Neural crest cell (in vitro differentiated cells): ENCODE results near the gene GRPEL1. TPM values are rescaled to one million over a fixed set of nuclear protein-coding genes. Genes with fewer than 3 reads are reported as not detected.

Source experiments
- DNase-seq: peaks from one replicate; pipeline ENCODE4 v3.0.0; 2021; ENCODE audit warnings: low read depth, mixed read lengths, low spot score
- H3K27ac Mint-ChIP-seq: one replicate; pipeline ENCODE4 v1.8.0; 2021; ENCODE audit warnings: mild to moderate bottlenecking, mixed read lengths; ENCODE audit not compliant: unreplicated experiment
- H3K27me3 Mint-ChIP-seq: 2 replicates; pipeline ENCODE4 v1.8.0; 2021; ENCODE audit warnings: low read depth, mild to moderate bottlenecking, mixed read lengths
- H3K36me3 Mint-ChIP-seq: 2 replicates; pipeline ENCODE4 v1.8.0; 2021; ENCODE audit warnings: low read depth, mild to moderate bottlenecking, mixed read lengths
- H3K4me1 Mint-ChIP-seq: 2 replicates; pipeline ENCODE4 v1.8.0; 2021; ENCODE audit warnings: mixed read lengths
- H3K4me3 Mint-ChIP-seq: one replicate; pipeline ENCODE4 v1.8.0; 2021; ENCODE audit warnings: mild to moderate bottlenecking, mixed read lengths
- H3K9me3 Mint-ChIP-seq: 2 replicates; pipeline ENCODE4 v1.8.0; 2021; ENCODE audit warnings: mixed read lengths
- total RNA-seq: library from RNA; stranded (reverse); gene quantifications from 2 replicates; pipeline ENCODE4 v1.2.1, GENCODE V29; 2021
- TF ChIP-seq, protein P1 (sequence below): fragments of 200-600 bp; sonication (generic); conservative IDR thresholded peaks from 2 replicates; pipeline ENCODE4 v1.5.0; 2021; ENCODE audit warnings: antibody characterized with exemption, mild to moderate bottlenecking

The GRPEL1 gene
- total RNA-seq, 1 donor from 2014 or later, result 28.2 TPM

DNA sequence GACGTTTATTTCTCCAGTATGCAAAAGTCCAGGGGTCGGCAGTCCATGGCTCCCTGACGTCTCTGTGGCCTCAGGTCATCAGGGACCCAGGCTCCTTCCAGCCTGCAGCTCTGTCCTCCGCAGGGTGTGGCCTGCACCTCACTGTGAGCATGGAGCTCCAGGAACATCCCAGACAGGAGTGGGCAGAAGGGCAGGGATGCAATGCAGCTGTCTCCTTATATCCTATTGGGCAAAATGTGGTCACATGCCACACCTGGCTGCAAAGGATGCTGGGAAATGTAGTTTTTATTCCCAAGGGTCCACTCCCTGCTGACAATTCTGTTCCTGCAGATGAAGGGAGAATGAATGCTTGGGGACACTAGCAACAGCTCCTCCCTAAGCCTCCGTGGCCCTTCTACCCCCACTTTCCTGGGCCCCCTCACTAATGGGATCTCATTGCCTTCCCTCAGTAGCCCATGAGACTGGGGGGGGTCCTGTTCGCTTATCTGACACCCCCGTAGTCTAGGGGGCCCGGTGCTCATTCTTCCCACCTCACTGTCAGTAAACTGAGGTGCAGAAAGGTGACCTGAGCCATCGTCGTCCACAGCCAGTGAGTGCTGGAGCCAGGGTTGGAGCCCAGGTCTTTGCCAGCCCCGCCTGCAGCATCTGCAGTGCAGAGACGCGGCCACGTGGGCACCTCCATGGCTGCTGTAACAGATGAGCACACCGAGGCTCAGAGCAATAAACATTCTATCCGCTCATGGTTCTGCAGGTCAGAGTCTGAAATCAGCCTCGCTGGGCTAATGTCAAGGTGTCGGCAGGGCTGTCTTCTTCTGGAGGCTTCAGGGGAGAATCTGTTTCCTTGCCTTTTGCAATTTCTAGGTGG is 5.9 kb upstream of the GRPEL1 start:
- TF ChIP-seq, protein P1, sequence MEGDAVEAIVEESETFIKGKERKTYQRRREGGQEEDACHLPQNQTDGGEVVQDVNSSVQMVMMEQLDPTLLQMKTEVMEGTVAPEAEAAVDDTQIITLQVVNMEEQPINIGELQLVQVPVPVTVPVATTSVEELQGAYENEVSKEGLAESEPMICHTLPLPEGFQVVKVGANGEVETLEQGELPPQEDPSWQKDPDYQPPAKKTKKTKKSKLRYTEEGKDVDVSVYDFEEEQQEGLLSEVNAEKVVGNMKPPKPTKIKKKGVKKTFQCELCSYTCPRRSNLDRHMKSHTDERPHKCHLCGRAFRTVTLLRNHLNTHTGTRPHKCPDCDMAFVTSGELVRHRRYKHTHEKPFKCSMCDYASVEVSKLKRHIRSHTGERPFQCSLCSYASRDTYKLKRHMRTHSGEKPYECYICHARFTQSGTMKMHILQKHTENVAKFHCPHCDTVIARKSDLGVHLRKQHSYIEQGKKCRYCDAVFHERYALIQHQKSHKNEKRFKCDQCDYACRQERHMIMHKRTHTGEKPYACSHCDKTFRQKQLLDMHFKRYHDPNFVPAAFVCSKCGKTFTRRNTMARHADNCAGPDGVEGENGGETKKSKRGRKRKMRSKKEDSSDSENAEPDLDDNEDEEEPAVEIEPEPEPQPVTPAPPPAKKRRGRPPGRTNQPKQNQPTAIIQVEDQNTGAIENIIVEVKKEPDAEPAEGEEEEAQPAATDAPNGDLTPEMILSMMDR, result no peak
- no peak overlapping the region for H3K27ac Mint-ChIP-seq
- peak overlapping the region; percentile 57 for H3K4me3 Mint-ChIP-seq
- H3K36me3 Mint-ChIP-seq, result no peaks in the 10 kb centered on the region
- H3K9me3 Mint-ChIP-seq, result no peaks in the 10 kb centered on the region
- peaks cover 24% of the 10 kb centered on the region for H3K27me3 Mint-ChIP-seq
- H3K4me1 Mint-ChIP-seq, result peaks cover 10% of the 10 kb centered on the region
- DNase-seq, result peak; percentile 33

DNA sequence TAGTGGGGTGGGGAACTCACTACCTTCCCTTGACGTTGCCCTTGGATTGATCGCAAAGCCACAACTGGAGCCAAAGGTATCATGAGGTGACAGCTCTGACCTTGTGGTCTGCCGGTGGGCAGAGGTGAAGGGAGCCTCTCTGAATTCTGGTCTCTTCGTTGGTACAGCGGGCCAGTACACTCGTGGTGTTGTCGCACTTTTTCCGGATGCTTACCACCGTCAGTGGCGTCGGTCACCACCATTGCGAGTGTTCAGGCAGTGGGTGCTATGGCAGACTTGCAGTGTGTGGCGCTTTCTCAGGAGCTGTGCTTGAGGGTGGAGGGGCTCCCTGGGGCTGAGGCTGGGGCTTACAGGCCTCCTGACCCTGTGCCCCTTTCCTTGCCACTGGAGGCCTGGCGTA is 5.2 kb upstream of the GRPEL1 start:
- Mint-ChIP-seq H3K4me1 (peaks cover 15% of the 10 kb centered on the region), H3K4me3 (no peak overlapping the region), H3K27me3 (peaks cover 24% of the 10 kb centered on the region), H3K36me3 (peaks cover under 1% of the 10 kb centered on the region), H3K9me3 (no peaks in the 10 kb centered on the region), H3K27ac (no peak overlapping the region)
- TF ChIP-seq, protein P1, result no peak
- DNase-seq, result no peak

DNA sequence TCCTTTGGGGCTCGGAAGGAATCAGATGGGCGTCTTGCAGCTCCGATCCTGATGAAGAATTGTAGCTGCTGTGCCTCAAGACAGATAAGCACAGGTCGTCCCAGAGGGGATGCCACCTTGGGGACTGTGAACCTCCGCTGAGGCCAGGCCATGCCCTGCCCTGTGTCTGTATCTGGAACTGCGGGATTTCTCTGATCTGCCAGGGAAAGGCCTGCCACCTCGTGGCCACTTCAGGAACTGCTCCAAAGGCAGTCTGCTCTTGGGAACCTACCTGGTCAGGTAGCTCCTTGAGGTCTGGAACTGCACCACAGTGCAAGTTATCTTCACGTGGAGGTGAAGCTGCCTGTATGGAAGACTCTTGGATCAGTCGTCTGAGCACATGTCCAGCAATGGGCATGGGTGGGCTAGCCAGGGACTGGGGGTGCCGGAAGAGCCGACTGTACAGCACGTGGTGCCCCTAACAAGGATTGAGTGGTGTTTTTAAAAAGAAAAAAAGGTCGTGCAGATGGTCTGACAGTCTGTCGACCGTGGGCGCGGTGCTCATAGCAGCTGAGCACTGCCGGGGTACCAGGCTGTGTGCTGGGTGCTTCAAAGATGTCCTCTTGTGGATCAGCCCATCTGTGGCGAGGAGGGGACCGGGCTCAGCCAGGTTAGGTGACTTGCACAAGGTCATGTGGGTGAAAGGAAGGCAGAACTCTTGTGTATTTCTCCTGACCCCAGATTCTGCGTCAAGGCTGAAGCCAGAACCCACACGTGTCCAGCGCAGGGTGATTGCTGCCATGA is 3.1 kb upstream of the GRPEL1 start:
- Mint-ChIP-seq H3K9me3 (no peaks in the 10 kb centered on the region), H3K27me3 (peaks cover 19% of the 10 kb centered on the region), H3K27ac (no peak overlapping the region), H3K4me3 (peak overlapping the region; percentile 84), H3K36me3 (peaks cover 4% of the 10 kb centered on the region), H3K4me1 (peaks cover 32% of the 10 kb centered on the region)
- DNase-seq, result peak; percentile 83
- TF ChIP-seq, protein P1, result peak; percentile 98

DNA sequence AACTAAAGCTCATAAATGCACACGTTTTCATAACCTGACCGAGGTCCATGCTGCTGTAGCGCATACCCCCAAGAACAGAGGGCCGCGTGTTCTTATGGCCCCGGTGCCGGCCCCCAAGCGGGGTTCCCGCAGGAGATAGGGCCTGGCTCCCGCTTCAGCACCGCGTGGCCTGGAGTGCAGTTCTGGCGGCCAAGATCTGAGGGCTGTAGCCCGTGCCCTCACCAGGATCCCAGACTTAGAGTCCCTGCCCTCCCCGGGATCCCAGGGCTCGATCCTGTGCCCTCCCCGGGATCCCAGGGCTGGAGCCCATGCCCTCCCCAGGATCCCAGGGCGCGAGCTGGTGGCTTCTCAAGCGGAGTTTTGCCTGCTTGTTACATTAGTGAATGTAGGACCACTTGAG is 1.0 kb upstream of the GRPEL1 start:
- H3K9me3 Mint-ChIP-seq, result no peaks in the 10 kb centered on the region
- H3K4me3 Mint-ChIP-seq, result peak overlapping the region; percentile 98
- TF ChIP-seq, protein P1, result no peak
- peaks cover 42% of the 10 kb centered on the region for H3K4me1 Mint-ChIP-seq
- H3K27ac Mint-ChIP-seq, result no peak overlapping the region
- no peak for DNase-seq
- H3K36me3 Mint-ChIP-seq, result peaks cover 5% of the 10 kb centered on the region
- H3K27me3 Mint-ChIP-seq, result peaks cover 19% of the 10 kb centered on the region

DNA sequence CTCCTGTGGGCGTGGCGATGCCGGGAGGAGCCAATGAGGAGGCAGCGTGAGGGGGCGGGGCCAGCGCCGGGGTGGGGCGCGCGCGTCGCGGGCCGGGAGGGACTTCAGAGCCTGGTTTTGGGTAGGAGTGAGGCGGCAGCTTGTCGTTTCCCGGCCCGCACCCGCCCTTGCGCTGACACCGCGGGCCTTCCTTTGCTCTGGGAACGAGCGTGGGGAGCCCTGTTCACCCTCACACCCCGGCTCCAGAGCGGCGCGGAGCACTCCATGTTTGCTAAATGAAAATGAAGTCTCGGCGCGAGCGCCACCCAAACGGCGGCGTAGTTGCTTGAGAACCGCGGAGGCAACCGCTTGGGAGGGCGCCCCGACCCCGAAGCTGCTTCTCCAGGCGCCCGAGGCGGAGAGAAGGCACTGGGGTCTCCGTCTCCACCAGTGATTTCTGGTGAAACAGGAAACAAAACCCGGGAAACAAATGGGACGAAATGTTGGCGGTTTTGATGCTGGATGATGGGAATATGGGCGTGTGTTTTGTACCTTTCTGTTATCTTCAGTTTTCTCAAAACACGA is 497 bp upstream of the GRPEL1 start:
- Mint-ChIP-seq H3K9me3 (no peaks in the 10 kb centered on the region), H3K36me3 (peaks cover 10% of the 10 kb centered on the region), H3K4me1 (peaks cover 42% of the 10 kb centered on the region), H3K27me3 (peaks cover 19% of the 10 kb centered on the region), H3K4me3 (peak overlapping the region; percentile 98), H3K27ac (peak overlapping the region; percentile 46)
- no peak for DNase-seq
- TF ChIP-seq, protein P1, result no peak
